ENCODE results near the gene ARHGEF28. TPM values are rescaled to one million over a fixed set of nuclear protein-coding genes. Genes with fewer than 3 reads are reported as not detected.

Gene ARHGEF28
- total and polyA plus RNA-seq, 2 experiments from 2014 or later, result 3.5 to 11.2 TPM

DNA sequence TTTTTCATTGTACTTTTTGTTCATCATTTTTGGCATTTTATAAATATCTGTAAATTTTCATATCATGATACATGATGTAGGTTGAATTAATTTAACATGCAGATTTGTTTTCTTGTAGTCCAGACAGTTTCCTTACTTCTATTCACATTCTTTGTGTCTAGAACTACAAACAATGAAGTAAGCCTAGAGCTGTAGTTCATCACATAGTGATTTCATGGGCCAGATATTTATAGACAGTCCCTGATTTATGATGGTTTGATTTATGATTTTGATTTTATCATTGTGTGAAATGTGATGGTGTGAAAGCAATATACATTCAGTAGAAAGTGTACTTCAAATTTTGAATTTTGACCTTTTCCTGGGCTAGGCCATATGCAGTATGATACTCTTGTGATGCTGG is 139.0 kb downstream of the ARHGEF28 start:
- no peak for DNase-seq (ENCODE audit: low spot score)
- no peak for TF ChIP-seq EZH2phosphoT487 (IDR thresholded peaks at IDR 0.05; ENCODE audit: low read depth, severe bottlenecking, unreplicated experiment)
- no peaks in the 10 kb centered on the region for H3K9me3 ChIP-seq (ENCODE audit: low read depth)
- H3K9me2 ChIP-seq (replicated peaks; ENCODE audit: insufficient read depth), result no peaks in the 10 kb centered on the region
- H3K79me2 ChIP-seq, result no peaks in the 10 kb centered on the region
- H3K27me3 ChIP-seq, result no peaks in the 10 kb centered on the region
- no peaks in the 10 kb centered on the region for H3K36me3 ChIP-seq (replicated peaks; ENCODE audit: insufficient read depth, low read depth)
- H3K27ac ChIP-seq, result no peak overlapping the region
- H3K4me1 ChIP-seq (ENCODE audit: insufficient read depth), result no peaks in the 10 kb centered on the region
- H2AFZ ChIP-seq, result no peak overlapping the region
- H3K4me3 ChIP-seq, result no peak overlapping the region
- no peaks in the 10 kb centered on the region for H4K20me1 ChIP-seq (ENCODE audit: insufficient read depth, poor library complexity, severe bottlenecking)
- no peak overlapping the region for H3K4me2 ChIP-seq

DNA sequence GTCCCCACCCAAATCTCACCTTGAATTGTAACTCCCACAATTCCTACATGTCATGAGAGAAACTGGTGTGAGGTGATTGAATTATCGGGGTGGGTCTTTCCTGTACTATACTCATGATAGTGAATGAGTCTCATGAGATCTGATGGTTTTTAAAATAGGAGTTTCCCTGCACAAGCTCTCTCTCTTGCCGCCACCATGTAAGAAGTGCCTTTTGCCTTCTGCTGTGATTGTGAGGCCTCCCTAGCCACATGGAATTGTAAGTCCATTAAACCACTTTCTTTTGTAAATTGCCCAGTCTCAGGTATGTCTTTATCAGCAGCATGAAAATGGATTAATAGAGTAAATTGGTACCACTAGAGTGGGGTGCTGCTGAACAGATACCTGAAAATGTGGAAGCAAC is 140.9 kb downstream of the ARHGEF28 start:
- no peaks in the 10 kb centered on the region for H4K20me1 ChIP-seq (ENCODE audit: insufficient read depth, poor library complexity, severe bottlenecking)
- no peaks in the 10 kb centered on the region for H3K79me2 ChIP-seq
- H3K4me2 ChIP-seq, result no peak overlapping the region
- no peak overlapping the region for H2AFZ ChIP-seq
- no peak for DNase-seq (ENCODE audit: low spot score)
- no peaks in the 10 kb centered on the region for H3K4me1 ChIP-seq (ENCODE audit: insufficient read depth)
- no peak for TF ChIP-seq EZH2 (IDR thresholded peaks at IDR 0.05; ENCODE audit: borderline replicate concordance)
- TF ChIP-seq EZH2phosphoT487 (IDR thresholded peaks at IDR 0.05; ENCODE audit: low read depth, severe bottlenecking, unreplicated experiment), result no peak
- TF ChIP-seq, protein P1, sequence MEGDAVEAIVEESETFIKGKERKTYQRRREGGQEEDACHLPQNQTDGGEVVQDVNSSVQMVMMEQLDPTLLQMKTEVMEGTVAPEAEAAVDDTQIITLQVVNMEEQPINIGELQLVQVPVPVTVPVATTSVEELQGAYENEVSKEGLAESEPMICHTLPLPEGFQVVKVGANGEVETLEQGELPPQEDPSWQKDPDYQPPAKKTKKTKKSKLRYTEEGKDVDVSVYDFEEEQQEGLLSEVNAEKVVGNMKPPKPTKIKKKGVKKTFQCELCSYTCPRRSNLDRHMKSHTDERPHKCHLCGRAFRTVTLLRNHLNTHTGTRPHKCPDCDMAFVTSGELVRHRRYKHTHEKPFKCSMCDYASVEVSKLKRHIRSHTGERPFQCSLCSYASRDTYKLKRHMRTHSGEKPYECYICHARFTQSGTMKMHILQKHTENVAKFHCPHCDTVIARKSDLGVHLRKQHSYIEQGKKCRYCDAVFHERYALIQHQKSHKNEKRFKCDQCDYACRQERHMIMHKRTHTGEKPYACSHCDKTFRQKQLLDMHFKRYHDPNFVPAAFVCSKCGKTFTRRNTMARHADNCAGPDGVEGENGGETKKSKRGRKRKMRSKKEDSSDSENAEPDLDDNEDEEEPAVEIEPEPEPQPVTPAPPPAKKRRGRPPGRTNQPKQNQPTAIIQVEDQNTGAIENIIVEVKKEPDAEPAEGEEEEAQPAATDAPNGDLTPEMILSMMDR (IDR thresholded peaks at IDR 0.05; ENCODE audit: poor library complexity), result no peak
- no peaks in the 10 kb centered on the region for H3K9me3 ChIP-seq (ENCODE audit: low read depth)
- H3K27me3 ChIP-seq, result no peaks in the 10 kb centered on the region
- H3K9me2 ChIP-seq (replicated peaks; ENCODE audit: insufficient read depth), result no peaks in the 10 kb centered on the region
- no peak overlapping the region for H3K4me3 ChIP-seq
- 90% methylated on average over 2 of the region's 2 CpGs for WGBS (ENCODE audit: low lambda C conversion rate, missing lambda C conversion rate)
- no peaks in the 10 kb centered on the region for H3K36me3 ChIP-seq (replicated peaks; ENCODE audit: insufficient read depth, low read depth)
- H3K27ac ChIP-seq, result no peak overlapping the region

- Histone ChIP-seq H3K4me2 (no peak overlapping the region), H3K36me3 (replicated peaks; ENCODE audit: insufficient read depth, low read depth) (no peaks in the 10 kb centered on the region), H3K9me2 (replicated peaks; ENCODE audit: insufficient read depth) (no peaks in the 10 kb centered on the region), H3K27ac (no peak overlapping the region), H3K9me3 (ENCODE audit: low read depth) (no peaks in the 10 kb centered on the region), H4K20me1 (ENCODE audit: insufficient read depth, poor library complexity, severe bottlenecking) (no peaks in the 10 kb centered on the region), H3K27me3 (no peaks in the 10 kb centered on the region), H2AFZ (no peak overlapping the region), H3K4me3 (no peak overlapping the region), H3K4me1 (ENCODE audit: insufficient read depth) (no peaks in the 10 kb centered on the region), H3K79me2 (no peaks in the 10 kb centered on the region)
- 56% methylated on average over 6 of the region's 6 CpGs for WGBS (ENCODE audit: low lambda C conversion rate, missing lambda C conversion rate)
- no peak for DNase-seq (ENCODE audit: low spot score)
- TF ChIP-seq, protein P1 (IDR thresholded peaks at IDR 0.05; ENCODE audit: poor library complexity), result no peak
These were observed 144.4 kb downstream of the ARHGEF28 start for GRCh38 chr5:73770172-73771025.

DNA sequence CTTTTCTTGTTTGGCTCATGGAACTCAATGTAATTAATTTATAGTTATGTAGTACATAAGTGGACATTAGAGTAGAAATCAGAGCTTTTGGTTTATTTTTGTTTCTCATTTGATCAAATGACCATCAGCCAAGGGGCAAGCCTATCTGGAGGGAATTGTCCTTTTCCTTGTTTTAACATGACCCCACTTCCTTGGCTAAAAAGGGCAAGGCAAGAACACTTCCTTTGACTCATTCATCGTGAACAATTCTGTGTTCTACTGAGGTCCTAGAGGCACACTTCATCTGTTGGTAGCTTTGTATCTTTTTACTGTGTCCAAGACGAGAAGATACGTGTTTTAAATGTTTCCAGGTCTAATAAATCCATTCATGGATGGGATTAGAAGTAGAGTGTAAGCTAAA is 148.9 kb downstream of the ARHGEF28 start:
- no peak overlapping the region for H3K27ac ChIP-seq
- no peaks in the 10 kb centered on the region for H3K79me2 ChIP-seq
- no peak overlapping the region for H3K4me2 ChIP-seq
- no peaks in the 10 kb centered on the region for H3K9me3 ChIP-seq (ENCODE audit: low read depth)
- no peaks in the 10 kb centered on the region for H3K27me3 ChIP-seq
- peaks cover 2% of the 10 kb centered on the region for H3K4me1 ChIP-seq (ENCODE audit: insufficient read depth)
- H4K20me1 ChIP-seq (ENCODE audit: insufficient read depth, poor library complexity, severe bottlenecking), result no peaks in the 10 kb centered on the region
- H3K36me3 ChIP-seq (replicated peaks; ENCODE audit: insufficient read depth, low read depth), result no peaks in the 10 kb centered on the region
- H3K4me3 ChIP-seq, result no peak overlapping the region
- H2AFZ ChIP-seq, result no peak overlapping the region
- TF ChIP-seq, protein P1 (IDR thresholded peaks at IDR 0.05; ENCODE audit: poor library complexity), result no peak
- TF ChIP-seq EZH2phosphoT487 (IDR thresholded peaks at IDR 0.05; ENCODE audit: low read depth, severe bottlenecking, unreplicated experiment) (no peak), EZH2 (IDR thresholded peaks at IDR 0.05; ENCODE audit: borderline replicate concordance) (no peak)
- no peaks in the 10 kb centered on the region for H3K9me2 ChIP-seq (replicated peaks; ENCODE audit: insufficient read depth)
- no peak for DNase-seq (ENCODE audit: low spot score)
- 89% methylated on average over 3 of the region's 3 CpGs for WGBS (ENCODE audit: low lambda C conversion rate, missing lambda C conversion rate)
